Measurements from ENCODE around the gene APLP2.

- TF ChIP-seq POLR2A (IDR thresholded peaks at IDR 0.05) (no peak), CTCF (IDR thresholded peaks at IDR 0.05) (no peak)
Measured at GRCh38 chr11:130076778-130077481, 7.2 kb downstream of the APLP2 start.
